GM06990 (cell line): ENCODE measurements around the gene GPD1L.

ENCODE experiments used
- DNase-seq: peaks from one replicate; pipeline ENCODE4 v3.0.0-alpha.2; 2011; ENCODE audit not compliant: insufficient read length; ENCODE audit errors: extremely low read depth
- H3K27me3 ChIP-seq: replicated peaks from 2 replicates; pipeline ENCODE4 v1.6.0; 2011; ENCODE audit warnings: low read length; ENCODE audit not compliant: control insufficient read depth, insufficient read depth
- H3K36me3 ChIP-seq: 2 replicates; pipeline ENCODE4 v1.5.1; 2011; ENCODE audit warnings: low read length; ENCODE audit not compliant: control insufficient read depth, insufficient read depth
- H3K4me3 ChIP-seq: replicated peaks from 2 replicates; pipeline ENCODE4 v1.5.1; 2011; ENCODE audit warnings: low read depth, mild to moderate bottlenecking, control low read depth, low read length
- CTCF ChIP-seq: IDR thresholded peaks from 2 replicates; pipeline ENCODE4 v1.5.1; 2011; ENCODE audit warnings: low read length, control low read depth, mild to moderate bottlenecking, inconsistent platforms; ENCODE audit not compliant: insufficient read depth, poor library complexity, severe bottlenecking

GPD1L gene

GRCh38 chr3:32165442-32165841 lies 59.0 kb downstream of the GPD1L start:
- TF ChIP-seq CTCF, result no peak
- Histone ChIP-seq H3K4me3 (no peak overlapping the region), H3K27me3 (no peaks in the 10 kb centered on the region), H3K36me3 (no peaks in the 10 kb centered on the region; the same call in 1 of the 2 replicates)
- no peak for DNase-seq

GRCh38 chr3:32166654-32167053 lies 60.2 kb downstream of the GPD1L start:
- TF ChIP-seq CTCF, result no peak
- H3K4me3 ChIP-seq, result no peak overlapping the region
- no peaks in the 10 kb centered on the region for H3K27me3 ChIP-seq
- DNase-seq, result no peak
- H3K36me3 ChIP-seq, result no peaks in the 10 kb centered on the region; the same call in 1 of the 2 replicates

- Histone ChIP-seq H3K36me3 (no peaks in the 10 kb centered on the region), H3K27me3 (no peaks in the 10 kb centered on the region), H3K4me3 (no peak overlapping the region)
- no peak for DNase-seq
- no peak for TF ChIP-seq CTCF
Observed at GRCh38 chr3:32172420-32172819, 66.0 kb downstream of the GPD1L start.

GRCh38 chr3:32175607-32176197 lies 69.3 kb downstream of the GPD1L start:
- H3K27me3 ChIP-seq, result no peaks in the 10 kb centered on the region
- H3K4me3 ChIP-seq, result no peak overlapping the region
- H3K36me3 ChIP-seq, result no peaks in the 10 kb centered on the region
- peak; percentile 52 for TF ChIP-seq CTCF
- DNase-seq, result no peak

- DNase-seq, result no peak
- peak; percentile 76 for TF ChIP-seq CTCF
- H3K27me3 ChIP-seq, result no peaks in the 10 kb centered on the region
- no peak overlapping the region for H3K4me3 ChIP-seq
- no peaks in the 10 kb centered on the region for H3K36me3 ChIP-seq
Observed at GRCh38 chr3:32176989-32177701, 70.7 kb downstream of the GPD1L start.
